Right lobe of liver (tissue), 6 donors: Measurements from ENCODE around the gene TGFBR3L. TPM values are rescaled to one million over a fixed set of nuclear protein-coding genes. Genes with fewer than 3 reads are reported as not detected.

ENCODE experiments used
- ATAC-seq, 4 donors: fragments of 200-7000 bp; cut with Tn5 transposase; one replicate each; pipeline ENCODE4 v1.9.1; 2020; ENCODE audit warnings: mild to moderate bottlenecking in 4 of 4, moderate library complexity in 4 of 4
- DNase-seq, 3 donors: peaks; one replicate each; pipeline ENCODE4 v3.0.0-alpha.2; 2020
- H3K27ac ChIP-seq, 3 donors: fragments of 200-600 bp; one replicate each; pipeline ENCODE4 v1.8.0; 2022
- H3K27me3 ChIP-seq, 2 donors: fragments of 200-600 bp; one replicate each; pipeline ENCODE4 v1.8.0; 2022
- H3K36me3 ChIP-seq, 4 donors: fragments of 200-600 bp; sonication (generic) in 1 of 4; one replicate each; pipeline versions ENCODE4 v1.5.1 to v1.8.0; 2017 to 2022; ENCODE audit warnings: control low read depth in 1 of 4
- H3K4me1 ChIP-seq, 4 donors: fragments of 200-600 bp; sonication (generic) in 1 of 4; one replicate each; pipeline versions ENCODE4 v1.5.1 to v1.8.0; 2017 to 2022; ENCODE audit warnings: control low read depth in 1 of 4
- H3K4me3 ChIP-seq, 3 donors: fragments of 200-600 bp; one replicate each; pipeline ENCODE4 v1.8.0; 2022
- H3K9me3 ChIP-seq, 4 donors: fragments of 200-600 bp; sonication (generic) in 1 of 4; one replicate each; pipeline versions ENCODE4 v1.5.1 to v1.8.0; 2017 to 2022; ENCODE audit warnings: control low read depth in 1 of 4
- CTCF ChIP-seq, 4 donors: fragments of 200-600 bp in 3 of 4; fragments of 450-650 bp in 1 of 4; IDR thresholded peaks; one replicate each; pipeline versions ENCODE4 v1.5.1 to v1.8.0; 2016 to 2022; ENCODE audit warnings: antibody characterized with exemption in 4 of 4, mild to moderate bottlenecking in 2 of 4
- POLR2A ChIP-seq: fragments of 450-650 bp; IDR thresholded peaks from one replicate; pipeline ENCODE4 v1.6.1; 2017; ENCODE audit warnings: antibody characterized with exemption, mild to moderate bottlenecking
- WGBS: methylation state at CpG from one replicate; pipeline ENCODE4 v1.1.6; 2018; ENCODE audit warnings: low coverage, low lambda C conversion rate; ENCODE audit not compliant: insufficient coverage; ENCODE audit errors: missing lambda C conversion rate; 5-methylcytosine and 5-hydroxymethylcytosine counted together
- intact Hi-C, 2 donors: fragments of 100-400 bp; cut with DNase I; formaldehyde crosslinking; loops; one replicate each; pipeline versions ENCODE4 v1.11.2 to v1.14.1; 2022
- total RNA-seq, 6 experiments: library from RNA; depleted of rRNA in 2 of 6; stranded (reverse); fragments of >200 nt in 2 of 6; fragmentation: NEBNext Ultra II Directional in 3 of 6; extraction: Animal tissue kit (Norgen Biotek cat#: 25700) in 3 of 6; gene quantifications; one replicate each; pipeline versions ENCODE4 v1.1.0 to v1.2.4, GENCODE V29; 2016 to 2023
- donor health status: DM: no; HTN: yes; CAD: no.
- donor health status: DM: no; HTN: no; CAD: no.
- donor health status: DM: no; HTN: no; CAD: no.
- donor health status: DM: no; HTN: yes; CAD: no.
- donor health status: DM: no; HTN: yes; CAD: no.

TGFBR3L gene
- total RNA-seq, 6 experiments from 2014 or later: 0.42 to 2.9 (median 1.3) TPM

GRCh38 chr19:7870571-7871436, 43.8 kb upstream of the TGFBR3L start:
- peak in 1 of 4 donors; percentile 2 for ATAC-seq

GRCh38 chr19:7871437-7872305, 43.0 kb upstream of the TGFBR3L start:
- ATAC-seq (peak; percentile 36 to 57 (median 46)), DNase-seq (peak; percentile 74 to 84 (median 83))
- H3K27me3 ChIP-seq: peaks cover 0 to 4% of the 10 kb centered on the region in 2 donors
- H3K4me3 ChIP-seq: no peak overlapping the region
- 12% methylated on average over 32 of the region's 33 CpGs for WGBS
- H3K4me1 ChIP-seq: peaks cover 0 to 6% (median 0%) of the 10 kb centered on the region in 4 donors
- TF ChIP-seq CTCF (IDR thresholded peaks at IDR 0.05) (no peak), POLR2A (no peak)
- H3K9me3 ChIP-seq: no peaks in the 10 kb centered on the region
- no peaks in the 10 kb centered on the region for H3K36me3 ChIP-seq
- no peak overlapping the region for H3K27ac ChIP-seq
- intact Hi-C loops: no loop called here

More at GRCh38 chr19:7870571-7871436, 43.8 kb upstream of the TGFBR3L start:
- WGBS: 56% methylated on average over 11 of the region's 11 CpGs
- DNase-seq: peak in 1 of 3 donors; percentile 55
- no peak for TF ChIP-seq POLR2A
- TF ChIP-seq CTCF (IDR thresholded peaks at IDR 0.05): no peak
- Histone ChIP-seq H3K4me1 (peaks cover 0 to 6% (median 0%) of the 10 kb centered on the region in 4 donors), H3K36me3 (no peaks in the 10 kb centered on the region), H3K27me3 (peaks cover 0 to 4% of the 10 kb centered on the region in 2 donors), H3K27ac (no peak overlapping the region), H3K9me3 (no peaks in the 10 kb centered on the region), H3K4me3 (no peak overlapping the region)
- intact Hi-C loops: no loop called here

GRCh38 chr19:7872306-7873204, 42.1 kb upstream of the TGFBR3L start:
- Histone ChIP-seq H3K36me3 (no peaks in the 10 kb centered on the region), H3K27ac (no peak overlapping the region), H3K4me3 (no peak overlapping the region), H3K9me3 (no peaks in the 10 kb centered on the region), H3K27me3 (peaks cover 0 to 4% of the 10 kb centered on the region in 2 donors), H3K4me1 (peaks cover 0 to 6% (median 0%) of the 10 kb centered on the region in 4 donors)
- intact Hi-C loops: no loop called here
- WGBS: 56% methylated on average over 8 of the region's 47 CpGs
- DNase-seq: peak in 1 of 3 donors; percentile 48
- TF ChIP-seq POLR2A (no peak), CTCF (IDR thresholded peaks at IDR 0.05) (no peak)
- no peak for ATAC-seq
